Nephron progenitor cell (in vitro differentiated cells): ENCODE measurements around the gene RAB8A.

ENCODE experiments used
- DNase-seq: peaks from one replicate; pipeline ENCODE4 v3.0.0; 2021
- H3K27ac Mint-ChIP-seq: 2 replicates; pipeline ENCODE4 v1.8.0; 2021; ENCODE audit warnings: mild to moderate bottlenecking, moderate library complexity, mixed read lengths
- H3K27me3 Mint-ChIP-seq: 2 replicates; pipeline ENCODE4 v1.8.0; 2021; ENCODE audit warnings: mild to moderate bottlenecking, low read depth, mixed read lengths; ENCODE audit not compliant: poor library complexity
- H3K36me3 Mint-ChIP-seq: 2 replicates; pipeline ENCODE4 v1.8.0; 2021; ENCODE audit warnings: low read depth, mixed read lengths
- H3K4me1 Mint-ChIP-seq: 2 replicates; pipeline ENCODE4 v1.8.0; 2021; ENCODE audit warnings: mixed read lengths
- H3K4me3 Mint-ChIP-seq: 2 replicates; pipeline ENCODE4 v1.8.0; 2021; ENCODE audit warnings: mild to moderate bottlenecking, moderate library complexity, mixed read lengths
- H3K9me3 Mint-ChIP-seq: 2 replicates; pipeline ENCODE4 v1.8.0; 2021; ENCODE audit warnings: mild to moderate bottlenecking, moderate library complexity, mixed read lengths
- TF ChIP-seq, protein P1 (sequence below): fragments of 200-600 bp; sonication (generic); IDR thresholded peaks from 2 replicates; pipeline ENCODE4 v1.5.0; 2021; ENCODE audit warnings: antibody characterized with exemption

The RAB8A gene

GRCh38 chr19:16148443-16149229 lies 36.9 kb downstream of the RAB8A start:
- no peak overlapping the region for H3K27ac Mint-ChIP-seq
- H3K4me1 Mint-ChIP-seq: no peaks in the 10 kb centered on the region
- TF ChIP-seq, protein P1, sequence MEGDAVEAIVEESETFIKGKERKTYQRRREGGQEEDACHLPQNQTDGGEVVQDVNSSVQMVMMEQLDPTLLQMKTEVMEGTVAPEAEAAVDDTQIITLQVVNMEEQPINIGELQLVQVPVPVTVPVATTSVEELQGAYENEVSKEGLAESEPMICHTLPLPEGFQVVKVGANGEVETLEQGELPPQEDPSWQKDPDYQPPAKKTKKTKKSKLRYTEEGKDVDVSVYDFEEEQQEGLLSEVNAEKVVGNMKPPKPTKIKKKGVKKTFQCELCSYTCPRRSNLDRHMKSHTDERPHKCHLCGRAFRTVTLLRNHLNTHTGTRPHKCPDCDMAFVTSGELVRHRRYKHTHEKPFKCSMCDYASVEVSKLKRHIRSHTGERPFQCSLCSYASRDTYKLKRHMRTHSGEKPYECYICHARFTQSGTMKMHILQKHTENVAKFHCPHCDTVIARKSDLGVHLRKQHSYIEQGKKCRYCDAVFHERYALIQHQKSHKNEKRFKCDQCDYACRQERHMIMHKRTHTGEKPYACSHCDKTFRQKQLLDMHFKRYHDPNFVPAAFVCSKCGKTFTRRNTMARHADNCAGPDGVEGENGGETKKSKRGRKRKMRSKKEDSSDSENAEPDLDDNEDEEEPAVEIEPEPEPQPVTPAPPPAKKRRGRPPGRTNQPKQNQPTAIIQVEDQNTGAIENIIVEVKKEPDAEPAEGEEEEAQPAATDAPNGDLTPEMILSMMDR: no peak
- H3K9me3 Mint-ChIP-seq: no peaks in the 10 kb centered on the region
- H3K36me3 Mint-ChIP-seq: no peaks in the 10 kb centered on the region
- no peak for DNase-seq
- peaks cover 4% of the 10 kb centered on the region for H3K27me3 Mint-ChIP-seq
- no peak overlapping the region for H3K4me3 Mint-ChIP-seq

GRCh38 chr19:16153582-16154336 lies 42.1 kb downstream of the RAB8A start:
- no peaks in the 10 kb centered on the region for H3K36me3 Mint-ChIP-seq
- no peak overlapping the region for H3K4me3 Mint-ChIP-seq
- H3K27me3 Mint-ChIP-seq: peaks cover 17% of the 10 kb centered on the region
- H3K4me1 Mint-ChIP-seq: no peaks in the 10 kb centered on the region
- TF ChIP-seq, protein P1: no peak
- H3K9me3 Mint-ChIP-seq: no peaks in the 10 kb centered on the region
- no peak overlapping the region for H3K27ac Mint-ChIP-seq
- peak; percentile 20 for DNase-seq

- TF ChIP-seq, protein P1: no peak
- H3K27me3 Mint-ChIP-seq: peaks cover 20% of the 10 kb centered on the region
- H3K4me3 Mint-ChIP-seq: no peak overlapping the region
- no peaks in the 10 kb centered on the region for H3K4me1 Mint-ChIP-seq
- H3K27ac Mint-ChIP-seq: no peak overlapping the region
- no peaks in the 10 kb centered on the region for H3K9me3 Mint-ChIP-seq
- no peak for DNase-seq
- no peaks in the 10 kb centered on the region for H3K36me3 Mint-ChIP-seq
These were observed 42.9 kb downstream of the RAB8A start for GRCh38 chr19:16154557-16154956.

DNA sequence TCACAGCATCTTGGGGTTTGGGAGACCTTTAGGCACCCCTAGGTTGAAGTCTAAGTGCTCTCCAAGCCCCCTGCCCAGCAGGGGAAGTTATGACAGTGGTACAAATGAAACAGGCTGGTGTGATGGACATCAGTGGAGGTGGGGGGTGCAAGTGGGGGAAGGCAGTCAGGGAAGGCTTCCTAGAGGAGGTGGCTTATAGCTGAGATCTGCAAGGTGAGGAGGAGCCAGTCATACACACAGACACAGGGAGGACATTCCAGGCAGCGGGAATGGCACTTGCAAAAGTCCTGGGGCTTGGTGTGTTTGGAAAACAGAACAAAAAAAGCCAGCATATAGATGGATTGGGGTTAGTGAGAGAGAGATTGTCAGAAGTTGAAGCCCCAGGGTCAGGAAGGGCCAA lies 43.4 kb downstream of the RAB8A start:
- Mint-ChIP-seq H3K36me3 (no peaks in the 10 kb centered on the region), H3K9me3 (no peaks in the 10 kb centered on the region), H3K27ac (no peak overlapping the region), H3K4me3 (no peak overlapping the region), H3K4me1 (no peaks in the 10 kb centered on the region), H3K27me3 (peaks cover 20% of the 10 kb centered on the region)
- DNase-seq: no peak
- TF ChIP-seq, protein P1: no peak

DNA sequence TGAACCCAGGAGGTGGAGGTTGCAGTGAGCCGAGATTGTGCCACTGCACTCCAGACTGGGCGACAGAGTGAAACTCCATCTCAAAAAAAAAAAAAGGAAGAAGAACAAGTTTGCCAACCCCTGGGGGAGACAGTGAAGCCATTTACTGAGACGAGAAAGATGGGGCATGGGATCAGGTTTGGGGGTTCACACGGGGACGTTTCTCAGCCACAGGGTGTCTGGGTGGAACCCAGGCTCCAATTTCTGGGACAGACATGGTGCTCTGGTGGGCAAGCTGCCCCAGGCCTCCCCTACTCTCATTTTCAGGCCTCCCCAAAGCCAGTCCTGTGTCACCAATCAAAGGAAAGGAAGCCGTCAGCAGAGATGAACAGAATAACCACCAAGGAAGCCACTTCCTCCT lies 45.2 kb downstream of the RAB8A start:
- Mint-ChIP-seq H3K4me1 (no peaks in the 10 kb centered on the region), H3K36me3 (no peaks in the 10 kb centered on the region), H3K9me3 (no peaks in the 10 kb centered on the region), H3K27me3 (peaks cover 21% of the 10 kb centered on the region), H3K4me3 (no peak overlapping the region), H3K27ac (no peak overlapping the region)
- no peak for DNase-seq
- TF ChIP-seq, protein P1: no peak
